ENCODE data around the gene YRDC.
A peak's percentile ranks its signal among the peaks of the same experiment; 100 is the strongest.

Gene YRDC

DNA sequence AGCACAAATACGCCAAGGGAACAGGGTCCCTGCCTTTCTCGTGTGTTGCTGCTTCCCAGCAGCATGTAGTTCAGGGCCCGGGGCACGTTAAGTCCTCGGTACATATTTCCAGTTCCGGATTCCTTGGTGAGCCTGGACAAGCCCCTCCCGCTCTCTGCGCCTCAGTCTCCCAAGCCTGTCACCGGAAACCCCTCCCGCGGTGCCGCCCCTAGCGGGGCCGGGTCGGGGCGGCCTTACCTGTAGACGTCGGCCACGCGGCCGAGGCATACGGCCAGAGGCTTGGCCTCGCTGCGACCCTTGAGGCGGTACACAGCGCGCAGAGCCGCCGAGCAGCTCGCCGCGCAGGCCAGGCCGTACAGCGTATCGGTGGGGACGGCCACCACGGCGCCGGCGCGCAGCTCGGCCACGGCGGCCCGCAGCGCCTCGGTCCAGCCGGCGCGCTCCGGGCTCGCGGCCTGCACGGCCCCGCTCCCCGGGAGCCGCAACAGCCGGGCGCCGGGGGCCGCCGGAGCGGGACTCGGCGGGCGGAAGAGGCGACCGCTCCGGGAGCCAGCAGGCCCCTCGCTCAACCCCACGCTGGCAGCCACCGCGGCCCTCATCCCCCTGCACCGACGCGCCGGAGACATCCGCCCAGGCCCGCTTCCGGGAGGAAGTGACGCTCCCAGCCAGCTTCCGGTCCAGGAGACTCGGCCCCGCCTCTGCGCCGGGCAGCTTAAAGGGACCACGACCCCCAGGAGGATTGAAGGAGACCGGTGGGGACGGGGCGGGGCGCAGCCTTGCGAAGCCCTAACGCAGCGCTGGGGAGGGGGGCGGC lies at the start of gene YRDC, which contains the start of gene C1orf122:
Gene YRDC, minus strand, starts transcription at position 654 of the 814 bp plus-strand sequence. Its CDS starts 28 bp downstream, at position 626.
Gene C1orf122, plus strand, starts transcription at position 236 of the 814 bp plus-strand sequence. CDS start 615 bp downstream, outside the sequence.
- DNase-seq = peak; percentile 91

GRCh38 chr1:37854406-37854805 lies 46.4 kb upstream of the YRDC start:
- DNase-seq = no peak

- DNase-seq = no peak
Observed at GRCh38 chr1:37853157-37853556, 45.1 kb upstream of the YRDC start.

GRCh38 chr1:37851782-37852210 lies 43.8 kb upstream of the YRDC start:
- DNase-seq = no peak

GRCh38 chr1:37851262-37851661 lies 43.3 kb upstream of the YRDC start:
- DNase-seq = no peak

DNA sequence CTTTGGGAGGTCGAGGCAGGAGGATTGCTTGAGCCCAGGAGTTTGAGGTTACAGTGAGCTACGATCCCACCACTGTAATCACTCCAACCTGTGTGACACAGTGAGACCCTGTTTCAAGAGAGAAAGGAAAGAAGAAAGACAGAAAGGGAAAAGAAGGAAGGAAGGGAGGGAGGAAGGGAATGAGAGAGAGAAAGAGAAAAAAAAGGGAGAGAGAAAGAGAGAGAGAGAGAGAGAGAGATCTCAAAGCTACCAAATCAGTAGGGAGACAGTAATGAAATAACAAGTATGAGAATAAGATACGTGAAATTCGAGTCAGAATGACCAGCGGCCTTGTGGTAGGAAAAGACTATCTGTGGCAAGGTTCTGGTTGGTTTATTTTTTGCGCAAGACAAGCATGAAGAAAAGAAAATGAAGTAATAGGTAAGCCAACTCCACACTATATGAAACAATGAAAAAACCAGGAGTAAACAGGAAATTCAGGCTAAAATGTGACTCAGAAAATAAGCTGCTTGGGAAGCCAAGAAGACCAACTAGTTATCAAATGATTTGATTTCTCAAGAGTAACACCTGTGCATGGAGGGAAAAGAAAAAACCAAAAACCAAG lies 42.4 kb upstream of the YRDC start:
- no peak for DNase-seq

GRCh38 chr1:37849480-37849879 lies 41.5 kb upstream of the YRDC start:
- no peak for DNase-seq

GRCh38 chr1:37846647-37847339 lies 38.8 kb upstream of the YRDC start:
- no peak for DNase-seq

- DNase-seq = no peak
Observed at GRCh38 chr1:37845786-37846185, 37.8 kb upstream of the YRDC start.

- no peak for DNase-seq
Observed at GRCh38 chr1:37845049-37845646, 37.1 kb upstream of the YRDC start.

DNA sequence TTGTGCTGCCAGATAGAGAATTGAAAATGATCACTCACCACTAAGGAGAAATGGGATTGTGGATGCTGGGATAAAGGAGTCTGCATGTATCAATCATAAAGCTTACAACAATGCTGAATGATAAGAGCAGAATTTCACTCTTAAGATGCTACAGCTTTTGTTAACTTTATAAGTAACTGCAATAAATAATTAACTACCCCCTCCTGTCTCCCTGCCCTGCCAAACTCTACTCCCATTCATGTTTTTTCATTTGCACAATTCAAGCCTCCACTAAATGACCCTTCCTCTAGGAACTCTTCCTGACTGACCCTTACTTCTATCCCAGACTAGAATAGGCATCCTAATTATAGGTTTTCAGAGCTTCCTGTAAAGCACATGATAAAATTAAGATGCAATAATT lies 36.5 kb upstream of the YRDC start:
- DNase-seq = no peak

DNA sequence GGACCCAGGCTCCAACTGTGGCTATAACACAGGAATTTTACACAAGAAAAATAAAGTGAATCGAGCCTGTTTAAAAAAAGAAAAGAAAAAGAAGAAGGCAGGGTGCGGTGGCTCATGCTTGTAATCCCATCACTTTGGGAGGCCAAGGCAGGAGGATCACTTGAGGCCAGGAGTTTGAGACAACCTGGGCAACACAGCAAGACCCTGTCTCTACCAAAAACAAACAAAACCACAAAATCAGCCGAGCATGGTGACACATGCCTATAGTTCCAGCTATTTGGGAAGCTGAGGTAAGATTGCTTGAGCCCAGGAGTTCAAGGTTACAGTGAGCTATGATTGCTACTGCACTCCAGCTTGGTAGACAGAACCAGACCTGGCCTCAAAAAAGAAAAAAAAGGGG lies 33.6 kb upstream of the YRDC start:
- no peak for DNase-seq

GRCh38 chr1:37840711-37841110 lies 32.7 kb upstream of the YRDC start:
- no peak for DNase-seq

DNA sequence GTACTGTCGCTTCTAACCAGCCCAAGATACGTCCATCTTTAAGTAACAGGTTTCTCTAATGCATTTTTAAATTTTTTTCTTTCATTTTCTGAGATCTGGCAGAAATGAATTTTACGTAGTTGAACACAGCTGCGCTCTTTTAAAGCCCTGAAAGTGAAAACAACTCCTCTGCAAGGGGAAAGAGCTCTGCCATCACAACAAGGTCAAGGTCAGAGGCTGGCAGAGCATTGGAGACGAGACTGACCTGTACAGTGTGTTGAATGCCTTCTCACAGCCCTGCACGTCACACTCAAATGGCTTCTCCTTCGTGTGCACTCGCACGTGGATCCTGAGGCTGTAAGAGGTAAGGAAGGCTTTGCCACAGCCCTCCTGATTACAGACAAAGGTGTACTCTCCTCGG lies 31.7 kb upstream of the YRDC start:
- no peak for DNase-seq

DNA sequence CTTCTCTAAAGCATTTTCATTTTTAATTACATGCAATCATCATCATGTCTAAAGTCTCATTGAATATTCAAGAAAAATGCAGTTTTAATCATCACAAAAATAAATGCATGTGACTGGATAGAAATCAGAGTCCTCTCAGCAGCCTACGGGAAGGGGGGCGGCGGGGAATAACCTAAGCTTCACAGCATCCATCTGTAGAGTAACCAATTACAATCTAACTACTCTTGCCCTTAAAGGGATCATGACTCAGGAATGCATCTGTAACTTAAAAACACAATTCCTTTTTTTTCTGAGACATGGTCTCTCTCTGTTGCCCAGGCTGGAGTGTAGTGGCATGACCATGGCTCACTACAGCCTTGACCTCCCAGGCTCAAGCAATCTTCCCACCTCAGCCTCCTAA lies 28.8 kb upstream of the YRDC start:
- no peak for DNase-seq

DNA sequence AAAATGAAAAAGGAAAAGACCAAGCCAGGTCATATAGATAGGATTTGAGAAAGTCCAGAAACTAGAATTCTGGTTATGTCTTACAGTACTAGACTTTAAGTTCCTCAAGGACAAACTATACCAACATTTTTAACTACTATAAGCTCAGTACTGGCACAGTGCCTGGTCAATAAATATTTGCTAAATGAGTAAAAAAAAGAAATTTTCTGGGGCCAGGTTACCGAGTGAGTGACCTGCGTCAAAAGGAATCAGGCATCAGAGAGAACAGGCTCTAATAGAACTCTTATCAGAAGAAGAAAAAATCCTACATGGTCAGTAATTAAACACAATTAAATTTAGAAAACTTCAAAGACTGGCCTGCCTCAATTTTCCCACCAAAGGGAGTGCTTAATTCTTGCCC lies 23.8 kb upstream of the YRDC start:
- DNase-seq = no peak

GRCh38 chr1:37831109-37831508 lies 23.1 kb upstream of the YRDC start:
- no peak for DNase-seq

- DNase-seq = no peak
Observed at GRCh38 chr1:37828410-37829074, 20.5 kb upstream of the YRDC start.

- DNase-seq = peak; percentile 24
Observed at GRCh38 chr1:37825506-37825905, 17.5 kb upstream of the YRDC start.

- DNase-seq = no peak
Observed at GRCh38 chr1:37824001-37824400, 16.0 kb upstream of the YRDC start.

- DNase-seq = no peak
Observed at GRCh38 chr1:37822906-37823815, 15.2 kb upstream of the YRDC start.

GRCh38 chr1:37821481-37821880 lies 13.5 kb upstream of the YRDC start:
- DNase-seq = no peak
